HG03066 (cell line): ENCODE data around the gene DERL2.

ENCODE experiments used
- ATAC-seq: cut with Tn5 transposase; IDR thresholded peaks from one replicate; pipeline ENCODE4 v1.9.1; 2021; ENCODE audit warnings: low read depth; ENCODE audit not compliant: unreplicated experiment

Gene DERL2

DNA sequence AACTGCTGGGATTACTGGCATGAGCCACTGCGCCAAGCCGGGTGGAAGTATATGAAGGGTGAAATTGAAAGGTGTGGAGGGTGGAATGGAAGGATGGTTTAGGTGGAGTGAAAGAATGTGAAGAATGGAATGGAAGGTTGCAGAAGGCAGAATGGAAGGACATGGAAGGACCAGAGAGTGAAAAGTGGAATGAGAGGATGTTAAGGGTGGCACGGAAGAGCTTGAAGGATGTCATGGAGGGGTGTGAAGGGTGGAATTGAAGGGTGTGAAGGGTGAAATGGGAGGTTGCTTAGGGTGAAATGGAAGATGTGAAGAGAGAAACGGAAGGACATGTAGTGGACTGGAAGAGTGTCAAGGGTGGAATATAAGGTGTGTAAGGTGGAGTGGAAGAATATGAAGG is 16.6 kb upstream of the DERL2 start:
- ATAC-seq, result no peak

DNA sequence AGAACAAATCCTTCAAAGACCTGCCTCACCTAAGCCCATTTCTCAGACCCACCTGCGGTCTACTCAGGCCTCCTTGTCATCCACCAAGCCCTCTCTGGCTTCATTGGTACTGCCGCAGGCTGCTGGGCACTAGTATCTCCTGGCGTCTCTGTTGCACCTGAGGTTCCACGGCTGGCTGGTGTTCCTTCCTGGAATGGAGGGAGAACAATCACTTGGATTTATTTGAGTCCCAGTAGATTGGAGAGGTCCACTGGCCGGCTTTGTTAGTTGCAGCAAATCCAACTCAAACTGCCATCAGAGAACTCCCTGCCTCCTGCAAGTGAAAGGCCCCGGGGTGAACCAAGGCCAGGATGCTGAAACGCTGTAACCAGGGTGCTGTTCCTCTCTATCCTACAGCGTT is 15.7 kb upstream of the DERL2 start:
- ATAC-seq, result no peak

DNA sequence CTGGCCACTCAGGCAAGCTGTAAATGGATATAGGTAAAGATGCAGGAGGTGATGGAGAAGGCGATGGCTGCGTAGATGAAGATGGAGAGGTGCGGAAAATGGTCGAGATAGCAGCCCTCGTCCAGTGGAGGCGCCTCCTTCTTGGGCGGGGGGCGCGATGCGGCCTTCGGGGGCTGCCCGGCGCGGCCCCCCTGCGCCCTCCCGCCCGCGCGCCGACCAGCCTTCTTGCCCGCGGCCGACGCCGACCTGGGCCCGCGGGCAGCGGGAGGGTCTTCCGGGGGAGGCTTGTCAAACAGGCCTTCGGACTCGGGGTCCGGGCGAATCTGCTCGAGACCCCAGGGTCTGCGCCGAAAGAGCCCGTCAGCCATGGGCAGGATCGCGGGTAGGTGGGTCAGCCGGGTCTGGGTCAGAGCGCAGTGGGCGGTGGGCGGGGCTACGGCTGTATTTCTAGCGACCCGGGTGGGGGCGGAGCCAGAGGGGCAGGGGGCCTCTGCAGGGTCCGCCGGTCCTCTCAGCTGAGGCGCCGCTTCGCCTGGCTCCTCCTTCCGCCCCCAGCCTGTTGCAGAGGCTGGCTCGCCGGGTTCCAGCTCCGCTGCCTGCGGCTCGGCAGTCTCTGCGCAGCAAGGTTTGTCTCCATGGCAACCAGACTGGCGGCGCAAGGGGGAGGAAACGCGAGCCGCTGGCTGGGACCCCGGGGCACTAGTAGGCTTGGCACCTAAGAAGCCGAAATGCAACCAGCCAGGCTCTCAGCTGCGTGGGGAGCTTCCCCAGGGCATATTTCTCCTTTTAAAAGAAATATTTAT is 14.8 kb upstream of the DERL2 start:
- ATAC-seq, result no peak

DNA sequence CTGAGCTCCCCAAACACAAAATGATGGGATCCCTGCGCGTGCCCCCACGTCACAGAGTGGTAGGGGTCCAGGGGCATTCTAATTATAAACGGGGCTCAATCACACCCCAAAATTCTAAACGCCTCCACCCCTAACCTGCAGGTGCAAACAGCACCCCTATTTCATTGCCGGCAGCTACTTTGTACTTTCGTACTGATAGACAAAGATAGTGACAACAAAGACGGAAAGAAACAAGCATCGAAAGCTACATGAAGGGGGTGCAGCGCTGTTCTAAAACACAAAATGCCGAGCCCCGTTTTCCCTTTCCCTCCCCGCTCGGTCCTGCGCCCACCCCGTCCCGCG is 14.2 kb upstream of the DERL2 start:
- no peak for ATAC-seq

DNA sequence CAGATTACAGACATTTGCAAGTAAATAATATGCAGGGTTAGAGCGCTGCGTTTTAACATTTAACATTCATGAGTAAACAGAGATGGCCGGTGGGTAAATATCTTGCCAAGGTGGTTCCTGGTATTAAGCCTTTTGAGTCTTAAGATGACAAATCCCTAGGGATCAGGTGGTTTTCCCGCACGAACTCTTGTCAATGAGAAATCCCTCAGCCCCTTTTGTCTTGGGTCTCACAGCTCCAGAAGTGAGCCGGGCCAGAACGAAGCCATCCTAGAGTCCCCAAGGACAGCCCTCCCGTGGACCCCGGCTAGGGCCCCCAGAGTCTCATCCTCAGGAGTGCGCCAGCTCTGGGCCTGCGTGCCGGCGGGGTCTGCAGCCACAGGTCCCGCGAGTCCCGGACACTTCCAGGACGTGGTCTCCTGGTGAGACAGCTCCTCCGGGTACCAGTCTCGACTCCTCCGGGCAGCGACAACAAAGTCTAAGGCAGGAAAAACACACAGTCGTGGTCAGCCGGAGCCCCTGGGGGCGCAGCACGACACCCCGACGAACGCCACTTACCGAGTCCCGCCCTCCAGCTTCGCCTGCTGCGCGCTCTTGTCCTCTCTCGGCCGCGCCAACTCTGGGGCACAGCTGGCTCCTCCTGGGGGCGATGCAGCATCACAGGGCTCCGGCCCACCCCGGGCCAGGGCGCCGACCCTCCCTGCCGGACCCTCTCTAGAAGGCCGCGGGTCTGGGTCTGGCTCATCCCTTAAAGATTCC is 13.7 kb upstream of the DERL2 start:
- no peak for ATAC-seq

DNA sequence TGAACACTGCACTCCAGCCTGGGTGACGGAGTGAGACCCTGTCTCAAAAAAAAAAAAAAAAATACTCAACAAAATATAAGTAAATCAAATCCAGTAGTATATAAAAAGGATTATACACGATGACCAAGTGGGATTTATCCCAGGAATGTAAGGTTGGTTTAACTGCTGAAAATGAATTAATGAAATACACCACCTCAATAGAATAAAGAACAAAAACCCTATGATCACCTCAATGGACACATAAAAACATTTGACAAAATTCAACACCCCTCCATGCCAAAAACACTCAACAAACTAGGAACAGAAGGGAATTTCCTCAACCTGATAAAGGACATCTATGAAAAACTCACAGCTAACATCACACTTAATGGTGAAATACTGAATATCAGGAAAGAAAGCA is 7.0 kb upstream of the DERL2 start:
- no peak for ATAC-seq

DNA sequence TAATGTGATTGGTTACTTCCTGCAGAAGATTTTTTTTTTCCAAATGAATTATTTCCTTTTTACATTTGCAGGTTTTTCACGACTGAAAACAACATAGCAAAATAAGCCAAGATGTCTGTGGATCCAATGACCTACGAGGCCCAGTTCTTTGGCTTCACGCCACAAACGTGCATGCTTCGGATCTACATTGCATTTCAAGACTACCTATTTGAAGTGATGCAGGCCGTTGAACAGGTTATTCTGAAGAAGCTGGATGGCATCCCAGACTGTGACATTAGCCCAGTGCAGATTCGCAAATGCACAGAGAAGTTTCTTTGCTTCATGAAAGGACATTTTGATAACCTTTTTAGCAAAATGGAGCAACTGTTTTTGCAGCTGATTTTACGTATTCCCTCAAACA is 2.8 kb upstream of the DERL2 start:
- ATAC-seq, result no peak

DNA sequence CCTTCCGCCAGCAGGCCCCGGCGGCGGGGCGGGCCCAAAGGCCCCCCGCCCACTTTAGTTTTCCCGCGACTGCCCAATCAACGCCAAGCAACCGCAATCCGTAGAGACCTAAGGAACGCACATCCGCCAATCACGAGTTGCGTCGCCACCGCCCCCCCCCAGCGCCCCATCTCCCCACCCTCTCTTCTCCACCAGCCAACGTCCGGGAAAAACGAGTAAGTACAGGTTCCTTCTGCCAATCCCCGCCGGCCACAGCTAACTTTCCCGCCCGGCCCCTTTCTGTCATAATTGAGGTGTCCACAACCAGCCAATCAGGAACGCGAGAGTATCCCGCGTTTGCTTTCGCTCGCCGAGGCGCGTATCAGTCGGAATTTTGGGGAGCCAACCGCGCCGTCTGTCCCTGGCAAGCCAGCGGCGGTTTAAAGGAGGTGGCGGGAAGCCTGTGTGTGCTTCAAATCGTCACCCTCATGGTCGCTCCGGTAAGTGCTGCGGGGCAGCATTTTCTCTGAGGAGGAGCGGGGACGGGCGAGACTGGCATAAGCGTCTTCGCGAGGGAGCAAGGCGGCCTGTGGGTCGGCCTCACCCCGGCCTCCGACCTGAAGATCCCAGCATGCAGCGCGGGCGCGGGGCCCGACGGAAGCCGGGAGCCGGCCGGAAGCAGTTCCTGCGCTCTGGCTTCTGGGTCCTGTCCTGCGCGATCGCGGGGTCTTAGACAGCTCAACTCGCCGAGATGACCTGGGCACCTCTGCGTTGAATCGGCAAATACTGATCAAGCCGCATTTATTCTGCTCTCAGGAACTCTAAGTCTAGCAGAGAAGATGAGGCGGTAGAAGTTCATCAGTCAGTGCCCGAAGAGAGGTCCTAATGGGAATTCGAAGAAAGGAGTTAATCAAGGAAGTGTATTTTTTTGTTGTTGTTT is 487 bp upstream of the DERL2 start, which contains the start of gene MIS12:
Gene MIS12, plus strand, starts transcription at position 361 of the 919 bp plus-strand sequence. CDS start 2,297 bp downstream, outside the sequence.
- peak; percentile 88 for ATAC-seq

DNA sequence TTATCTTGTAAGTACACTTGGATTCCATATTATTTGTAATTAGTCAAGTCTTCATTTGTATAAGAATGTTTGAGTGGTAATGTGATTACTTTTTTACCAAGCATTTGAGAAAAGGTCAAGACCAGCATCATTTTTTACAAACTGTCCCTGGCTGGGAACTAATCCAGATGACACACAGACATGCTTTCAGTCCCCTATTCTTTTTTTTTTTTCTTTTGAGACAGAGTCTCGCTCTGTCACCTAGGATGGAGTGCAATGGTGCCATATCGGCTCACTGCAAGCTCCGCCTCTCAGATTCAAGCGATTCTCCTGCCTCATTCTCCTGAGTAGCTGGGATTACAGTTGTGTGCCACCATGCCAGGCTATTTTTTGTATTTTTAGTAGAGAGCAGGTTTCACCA is 4.5 kb downstream of the DERL2 start:
- ATAC-seq, result no peak

DNA sequence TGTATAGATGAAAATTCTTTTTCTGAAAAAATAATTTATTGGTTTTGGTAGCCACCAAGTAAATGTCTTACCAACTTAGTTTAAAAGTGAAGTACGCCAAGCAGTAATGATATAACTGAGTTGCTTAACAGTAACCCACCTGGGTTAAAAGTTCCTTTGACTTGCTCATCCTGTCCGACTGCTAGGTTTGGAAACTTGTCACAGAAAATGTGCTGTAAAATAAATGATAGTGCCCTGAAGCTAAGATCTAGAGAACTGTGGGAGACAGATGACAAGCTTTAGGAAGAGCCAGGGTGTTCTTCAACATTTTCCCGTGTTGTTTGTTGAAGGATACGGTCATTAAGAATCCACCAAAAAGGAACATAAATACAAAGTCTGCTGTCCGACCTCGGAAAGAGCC is 5.0 kb downstream of the DERL2 start:
- no peak for ATAC-seq

DNA sequence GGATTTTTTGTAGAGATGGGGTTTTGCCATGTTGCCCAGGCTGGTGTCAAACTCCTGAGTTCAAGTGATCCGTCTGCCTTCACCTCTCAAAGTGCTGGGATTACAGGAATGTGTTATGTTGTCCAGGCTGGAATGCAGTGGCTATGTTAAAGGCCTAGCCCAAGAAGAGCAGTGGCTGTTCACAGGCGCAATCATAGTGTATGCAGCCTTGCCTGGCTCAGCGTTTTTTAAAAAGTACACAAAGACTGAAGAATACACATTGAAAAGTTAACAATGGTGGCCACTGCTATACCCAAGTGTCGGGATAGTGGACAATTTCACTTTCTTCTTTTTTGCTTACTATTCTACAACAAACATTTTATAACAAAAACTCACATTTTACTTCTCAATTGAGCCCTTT is 7.0 kb downstream of the DERL2 start:
- no peak for ATAC-seq

DNA sequence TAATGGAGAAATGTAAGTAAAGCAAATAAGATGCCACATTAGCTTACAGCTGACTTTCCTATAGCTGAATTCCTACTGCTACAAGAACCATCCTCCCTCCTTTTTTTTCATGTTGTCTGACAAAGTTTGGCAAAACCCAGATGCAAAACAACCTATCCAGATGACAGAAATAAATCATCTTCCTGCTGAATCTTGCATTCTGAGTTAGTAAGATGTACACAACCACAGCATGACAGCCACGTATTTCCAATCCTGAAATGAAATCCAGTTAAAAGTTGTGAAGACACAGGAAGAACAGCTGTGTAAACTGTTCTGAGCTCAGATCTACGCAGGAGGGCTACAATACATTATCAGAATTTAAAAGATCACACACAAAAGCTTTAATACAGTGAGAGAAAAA is 12.1 kb downstream of the DERL2 start:
- ATAC-seq, result no peak

DNA sequence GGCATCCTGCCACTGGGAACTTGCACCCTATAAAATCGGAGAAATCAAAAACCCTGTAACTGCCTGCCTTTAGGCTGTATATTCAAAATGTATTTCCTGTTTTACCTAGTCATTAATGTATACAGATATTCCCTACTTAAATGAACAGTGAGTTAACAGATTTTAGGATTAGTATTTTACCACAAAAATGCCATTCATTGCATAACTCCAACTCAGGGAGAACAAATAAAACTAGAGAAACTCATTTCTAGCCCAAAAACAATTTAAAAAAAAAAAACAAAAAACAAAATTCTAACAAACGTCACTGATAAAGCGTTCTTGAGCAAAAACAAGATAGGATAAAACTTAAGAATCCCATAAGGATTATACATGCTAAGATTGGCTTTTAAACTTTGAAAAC is 13.5 kb downstream of the DERL2 start:
- ATAC-seq, result no peak

DNA sequence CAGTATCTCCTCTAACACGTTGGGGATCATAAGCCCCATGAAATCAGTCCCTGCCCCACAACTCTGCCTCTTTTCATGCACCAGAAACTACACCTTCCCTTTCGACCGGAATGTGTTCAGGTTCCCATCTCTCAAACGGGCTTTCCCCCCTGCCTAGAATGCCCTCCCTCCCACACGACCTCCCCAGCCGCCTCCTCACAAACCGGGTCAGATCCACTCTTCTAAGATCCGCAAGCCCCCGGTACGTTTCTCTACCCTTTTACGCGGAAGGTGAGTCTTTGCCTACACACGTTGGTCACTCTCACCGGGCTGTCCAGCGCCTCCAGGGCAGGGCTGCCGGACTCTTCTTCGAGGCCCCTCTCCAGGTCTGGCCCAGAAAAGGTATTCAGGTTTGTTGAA is 17.9 kb downstream of the DERL2 start:
- ATAC-seq, result no peak

DNA sequence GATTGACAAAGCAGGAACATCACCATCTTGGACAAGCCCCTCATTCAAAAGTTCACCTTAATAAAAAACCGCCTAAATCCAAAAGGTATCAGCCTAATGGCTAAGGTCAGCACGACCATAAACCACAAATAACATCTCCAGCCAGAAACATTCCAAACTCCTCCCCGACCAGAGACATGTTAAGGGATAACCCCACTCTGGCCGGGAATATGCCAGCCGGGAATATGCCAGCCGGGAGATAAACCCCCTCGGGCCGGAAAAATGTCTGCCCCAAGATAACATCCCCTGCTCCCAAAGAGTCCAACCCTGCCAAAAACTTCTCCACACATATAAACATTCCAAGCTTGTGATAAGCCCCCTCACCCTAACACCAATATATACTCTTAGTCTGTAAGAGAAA is 18.6 kb downstream of the DERL2 start:
- no peak for ATAC-seq

DNA sequence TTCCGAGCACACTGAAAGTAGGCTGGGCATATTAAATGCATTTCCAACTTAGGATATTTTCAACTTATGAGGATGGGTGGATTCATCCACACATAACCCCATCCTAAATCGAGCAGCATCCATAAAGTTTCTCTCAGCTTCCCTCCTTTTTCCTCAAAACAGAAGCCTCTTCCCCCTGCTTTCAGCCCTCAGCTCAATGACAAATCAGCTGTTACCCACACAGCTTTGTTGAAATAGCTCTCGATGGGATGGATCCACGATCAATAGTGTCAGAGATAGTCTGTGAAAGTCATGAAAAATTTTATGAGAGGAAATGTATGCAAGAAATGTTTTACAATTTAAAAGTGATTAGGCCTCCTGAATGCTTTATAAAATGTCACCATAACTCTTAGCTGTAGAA is 19.7 kb downstream of the DERL2 start:
- ATAC-seq, result no peak

DNA sequence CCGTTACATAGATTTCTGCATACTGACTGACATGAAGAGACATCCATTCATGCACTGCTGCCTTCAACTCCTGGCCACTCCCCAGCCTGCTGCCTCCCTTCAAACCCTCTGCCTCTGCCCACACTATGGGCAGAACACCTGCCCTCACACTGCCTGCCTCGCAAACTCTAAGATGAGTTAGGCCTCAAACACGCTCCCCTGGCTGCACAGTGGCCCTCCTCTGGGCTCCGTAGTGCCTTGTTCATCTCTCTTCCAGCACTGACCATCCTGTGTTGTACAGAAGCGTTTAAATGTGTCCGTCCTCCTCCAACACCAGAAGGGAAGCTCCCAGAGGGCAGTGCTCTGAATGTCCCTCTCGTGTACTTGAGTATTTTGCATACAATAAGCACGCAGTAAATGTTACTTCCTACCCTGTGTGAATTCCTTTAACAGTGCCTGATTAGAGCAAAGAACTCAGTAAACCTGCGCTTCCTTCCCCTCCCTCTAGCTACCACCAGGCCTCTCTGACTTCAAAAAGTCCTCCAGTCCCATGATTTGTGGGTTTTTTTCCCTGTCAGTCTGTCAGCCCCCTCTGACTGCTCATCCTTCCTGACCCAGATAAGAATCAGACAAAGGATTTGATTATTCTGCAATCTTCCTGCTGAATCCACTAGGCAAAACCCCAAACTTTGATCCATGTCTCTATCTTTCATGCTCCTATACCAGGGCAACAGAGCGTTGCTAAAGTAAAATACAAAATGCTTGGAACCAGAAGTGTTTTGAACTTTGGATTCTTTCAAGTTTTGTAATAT is 21.1 kb downstream of the DERL2 start:
- no peak for ATAC-seq

DNA sequence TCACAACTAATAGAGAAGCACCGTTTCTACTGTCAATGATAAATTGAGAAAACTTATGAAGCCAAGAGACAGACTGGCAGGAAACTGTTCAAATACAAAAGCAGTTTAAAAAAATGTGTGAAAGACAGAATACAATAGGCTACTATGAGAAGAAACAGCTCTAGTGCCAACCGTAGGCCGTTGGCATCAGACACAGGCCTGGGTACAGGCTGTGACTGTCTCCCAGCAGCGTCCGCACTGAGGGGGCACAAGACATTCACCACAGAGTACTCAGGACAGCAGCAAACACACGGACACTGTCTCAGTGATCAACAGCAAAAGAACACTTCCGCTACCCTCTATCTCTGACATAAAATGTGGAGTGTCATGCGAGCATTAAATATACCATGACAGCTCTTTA is 39.2 kb downstream of the DERL2 start:
- ATAC-seq, result no peak

DNA sequence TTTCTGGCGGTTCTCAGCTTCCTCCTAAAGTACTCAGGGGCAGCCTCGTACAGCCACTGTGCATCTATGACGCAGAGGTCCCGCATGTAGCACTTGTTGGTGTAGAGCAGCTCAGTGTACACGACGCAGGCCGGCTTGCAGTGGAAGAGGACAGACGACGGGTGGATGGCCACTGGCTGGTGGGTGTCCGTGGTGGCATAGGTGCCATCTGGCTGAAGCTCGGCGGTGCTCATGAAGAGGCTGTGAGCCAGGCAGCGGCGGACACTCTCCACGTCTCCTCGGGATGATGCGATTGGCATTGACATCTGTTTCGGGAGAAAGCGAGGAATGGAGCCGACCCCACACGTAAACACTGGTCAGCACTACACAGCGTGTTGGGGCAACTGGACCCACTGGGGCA is 41.8 kb downstream of the DERL2 start:
- ATAC-seq, result no peak

DNA sequence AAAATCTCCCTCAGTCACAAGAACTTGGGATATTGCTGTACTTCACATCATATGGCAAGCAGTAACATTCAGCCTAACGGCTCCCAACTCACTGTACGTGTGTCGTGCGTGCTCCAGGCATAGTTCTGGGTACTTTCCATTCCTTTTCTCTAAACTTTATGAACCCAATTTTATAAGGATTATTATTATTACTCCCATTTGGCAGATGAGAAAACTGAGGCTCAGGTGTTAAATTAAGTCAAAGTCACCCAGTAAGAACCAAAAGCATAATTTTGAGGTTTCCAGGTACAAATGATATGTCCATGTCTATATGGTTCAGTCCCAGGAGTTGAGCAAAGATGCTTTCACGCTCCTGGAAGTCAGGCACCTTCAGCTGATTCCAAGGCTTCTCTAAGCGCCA is 42.2 kb downstream of the DERL2 start:
- no peak for ATAC-seq

DNA sequence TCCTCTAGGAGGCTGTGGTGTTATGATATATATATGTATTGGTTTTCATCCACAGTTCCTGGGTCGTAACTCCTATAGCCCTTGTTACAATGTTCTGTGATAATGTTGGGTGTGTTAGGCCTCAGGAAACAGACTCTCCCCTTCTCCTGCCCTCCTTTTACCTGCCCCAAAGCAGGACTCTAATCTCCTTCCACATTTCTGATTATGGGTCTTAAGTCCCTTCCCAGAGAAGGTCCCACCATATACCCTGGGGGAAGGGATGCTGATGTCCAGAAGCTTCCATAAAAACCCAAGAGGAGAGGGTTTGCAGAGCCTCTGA is 46.6 kb downstream of the DERL2 start:
- no peak for ATAC-seq
